HEK293 (cell line): ENCODE data around the gene PKIB.

Experiments used
- KLF7 ChIP-seq: fragments of 450-650 bp; formaldehyde crosslinking; IDR thresholded peaks from 2 replicates; pipeline ENCODE4 v1.5.1; 2016; ENCODE audit warnings: missing biosample characterization, missing genetic modification characterization, borderline replicate concordance
- ZNF121 ChIP-seq: fragments of 450-650 bp; formaldehyde crosslinking; IDR thresholded peaks from 2 replicates; pipeline ENCODE4 v1.5.1; 2016; ENCODE audit warnings: missing biosample characterization, missing genetic modification characterization

- TF ChIP-seq ZNF121 (tag by site-specific recombination) (no peak), KLF7 (no peak)
Measured at GRCh38 chr6:122702841-122703240, 92.6 kb downstream of the PKIB start.
